Measurements from ENCODE around the gene AMBN. TPM values are rescaled to one million over a fixed set of nuclear protein-coding genes. Genes with fewer than 3 reads are reported as not detected.
"Not testable (repeated sequence)": the region's sequence is repeated elsewhere in the genome, so short reads cannot be mapped to it uniquely, and the experiment has no call there.

AMBN gene
- total RNA-seq, 1 donor from 2014 or later: not detected

DNA sequence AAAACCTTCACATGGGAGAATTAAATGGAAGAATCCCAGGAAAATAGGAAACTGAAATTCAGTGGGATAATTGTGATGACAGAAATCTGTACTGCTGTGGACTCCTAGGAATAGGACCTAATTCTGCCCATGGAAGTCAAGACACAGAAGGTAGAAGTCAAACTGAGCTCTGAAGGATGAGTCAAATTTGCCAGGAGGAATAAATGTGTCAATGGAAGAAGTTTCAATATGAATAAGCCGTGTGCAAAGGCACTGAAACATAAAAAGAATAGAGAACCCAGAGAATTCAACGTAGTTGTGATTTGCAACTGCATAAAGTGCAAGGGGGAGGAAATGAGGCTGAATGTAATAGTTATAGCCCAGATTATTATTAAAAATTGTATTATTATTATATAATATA is 48.1 kb downstream of the AMBN start:
- TF ChIP-seq, protein P1, sequence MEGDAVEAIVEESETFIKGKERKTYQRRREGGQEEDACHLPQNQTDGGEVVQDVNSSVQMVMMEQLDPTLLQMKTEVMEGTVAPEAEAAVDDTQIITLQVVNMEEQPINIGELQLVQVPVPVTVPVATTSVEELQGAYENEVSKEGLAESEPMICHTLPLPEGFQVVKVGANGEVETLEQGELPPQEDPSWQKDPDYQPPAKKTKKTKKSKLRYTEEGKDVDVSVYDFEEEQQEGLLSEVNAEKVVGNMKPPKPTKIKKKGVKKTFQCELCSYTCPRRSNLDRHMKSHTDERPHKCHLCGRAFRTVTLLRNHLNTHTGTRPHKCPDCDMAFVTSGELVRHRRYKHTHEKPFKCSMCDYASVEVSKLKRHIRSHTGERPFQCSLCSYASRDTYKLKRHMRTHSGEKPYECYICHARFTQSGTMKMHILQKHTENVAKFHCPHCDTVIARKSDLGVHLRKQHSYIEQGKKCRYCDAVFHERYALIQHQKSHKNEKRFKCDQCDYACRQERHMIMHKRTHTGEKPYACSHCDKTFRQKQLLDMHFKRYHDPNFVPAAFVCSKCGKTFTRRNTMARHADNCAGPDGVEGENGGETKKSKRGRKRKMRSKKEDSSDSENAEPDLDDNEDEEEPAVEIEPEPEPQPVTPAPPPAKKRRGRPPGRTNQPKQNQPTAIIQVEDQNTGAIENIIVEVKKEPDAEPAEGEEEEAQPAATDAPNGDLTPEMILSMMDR (IDR thresholded peaks at IDR 0.05; ENCODE audit: unreplicated experiment): no peak
- Mint-ChIP-seq H3K4me1 (ENCODE audit: unreplicated experiment) (peaks cover 15% of the 10 kb centered on the region), H3K27me3 (ENCODE audit: unreplicated experiment) (no peaks in the 10 kb centered on the region), H3K4me3 (ENCODE audit: unreplicated experiment) (no peak overlapping the region), H3K9me3 (ENCODE audit: unreplicated experiment) (no peaks in the 10 kb centered on the region), H3K36me3 (ENCODE audit: low read depth, unreplicated experiment) (no peaks in the 10 kb centered on the region), H3K27ac (ENCODE audit: unreplicated experiment) (no peak overlapping the region)
- no peak for DNase-seq (ENCODE audit: low spot score)

DNA sequence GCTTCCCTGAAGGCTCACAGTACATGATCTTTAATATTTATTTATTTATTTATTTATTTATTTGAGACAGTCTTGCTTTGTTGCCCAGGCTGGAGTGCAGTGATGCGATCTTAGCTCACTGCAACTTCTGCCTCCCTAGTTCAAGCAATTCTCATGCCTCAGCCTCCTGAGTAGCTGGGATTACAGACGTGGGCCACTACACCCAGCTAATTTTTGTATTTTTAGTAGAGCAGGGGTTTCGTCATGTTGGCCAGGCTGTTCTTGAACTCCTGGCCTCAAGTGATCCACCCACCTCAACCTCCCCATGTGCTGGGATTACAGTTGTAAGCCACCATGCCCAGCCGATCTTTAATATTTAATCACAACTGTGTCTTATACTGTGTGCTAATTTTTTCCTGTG is 58.7 kb downstream of the AMBN start:
- not testable (repeated sequence) for H3K4me1 Mint-ChIP-seq (ENCODE audit: unreplicated experiment); H3K27ac Mint-ChIP-seq (ENCODE audit: unreplicated experiment); H3K9me3 Mint-ChIP-seq (ENCODE audit: unreplicated experiment); H3K36me3 Mint-ChIP-seq (ENCODE audit: low read depth, unreplicated experiment); DNase-seq (ENCODE audit: low spot score); H3K4me3 Mint-ChIP-seq (ENCODE audit: unreplicated experiment); H3K27me3 Mint-ChIP-seq (ENCODE audit: unreplicated experiment)

DNA sequence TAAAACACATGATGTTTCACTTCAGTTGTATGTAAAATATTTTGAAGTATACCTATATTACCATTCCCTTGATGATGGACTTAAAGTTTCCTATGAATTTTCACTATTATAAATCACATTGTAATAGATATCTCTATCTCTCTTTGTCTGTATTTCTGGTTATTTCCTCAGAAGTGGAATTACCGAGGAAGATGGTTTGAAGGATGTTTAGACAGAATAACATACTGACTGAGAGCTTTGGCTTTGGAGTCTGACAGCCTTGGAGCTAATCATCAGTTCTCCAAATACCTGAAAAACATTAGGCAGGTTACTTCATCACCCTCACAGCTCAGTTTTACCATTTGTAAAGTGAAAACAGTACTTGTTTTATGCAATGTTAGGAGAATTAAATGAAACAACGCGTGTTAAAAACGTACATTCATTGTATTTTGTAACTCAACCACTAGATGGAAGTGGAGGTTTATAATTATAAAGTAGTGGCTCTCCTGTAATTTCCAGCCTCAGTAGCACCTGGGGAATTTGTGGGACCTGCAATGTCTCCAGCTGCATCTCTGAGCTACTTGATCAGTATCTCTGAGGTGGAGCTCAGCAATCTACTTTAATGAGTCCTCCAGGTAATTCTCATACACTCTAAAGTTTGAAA is 59.9 kb downstream of the AMBN start:
- Mint-ChIP-seq H3K36me3 (ENCODE audit: low read depth, unreplicated experiment) (no peaks in the 10 kb centered on the region), H3K27ac (ENCODE audit: unreplicated experiment) (no peak overlapping the region), H3K4me3 (ENCODE audit: unreplicated experiment) (no peak overlapping the region), H3K27me3 (ENCODE audit: unreplicated experiment) (no peaks in the 10 kb centered on the region), H3K4me1 (ENCODE audit: unreplicated experiment) (peaks cover 2% of the 10 kb centered on the region), H3K9me3 (ENCODE audit: unreplicated experiment) (no peaks in the 10 kb centered on the region)
- TF ChIP-seq, protein P1 (IDR thresholded peaks at IDR 0.05; ENCODE audit: unreplicated experiment): peak; percentile 58
- no peak for DNase-seq (ENCODE audit: low spot score)

DNA sequence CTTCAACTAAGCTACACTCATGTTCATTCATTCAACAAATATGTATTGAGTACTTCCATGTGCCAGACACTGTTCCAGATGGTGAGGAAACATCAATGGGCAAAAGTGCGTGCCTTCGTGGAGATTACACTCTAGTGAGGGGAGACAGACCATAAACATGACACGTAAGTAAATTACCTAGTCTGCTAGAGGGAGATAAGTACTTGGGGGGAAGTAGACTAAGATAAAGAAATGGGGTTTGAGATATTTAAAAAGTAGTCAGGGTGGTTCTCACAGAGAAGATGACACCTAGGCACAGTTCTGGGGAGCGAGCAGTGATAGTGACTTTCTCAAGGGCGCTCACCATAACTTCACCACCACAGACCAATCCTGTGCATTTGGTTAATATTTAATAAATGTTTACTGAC is 62.6 kb downstream of the AMBN start:
- H3K27ac Mint-ChIP-seq (ENCODE audit: unreplicated experiment): no peak overlapping the region
- peaks cover 7% of the 10 kb centered on the region for H3K4me1 Mint-ChIP-seq (ENCODE audit: unreplicated experiment)
- no peaks in the 10 kb centered on the region for H3K9me3 Mint-ChIP-seq (ENCODE audit: unreplicated experiment)
- H3K36me3 Mint-ChIP-seq (ENCODE audit: low read depth, unreplicated experiment): no peaks in the 10 kb centered on the region
- H3K27me3 Mint-ChIP-seq (ENCODE audit: unreplicated experiment): no peaks in the 10 kb centered on the region
- DNase-seq (ENCODE audit: low spot score): no peak
- TF ChIP-seq, protein P1 (IDR thresholded peaks at IDR 0.05; ENCODE audit: unreplicated experiment): no peak
- H3K4me3 Mint-ChIP-seq (ENCODE audit: unreplicated experiment): no peak overlapping the region

Other genes starting within 250 kb of the AMBN start
- gene SMR3A, start 231.5 kb upstream of the AMBN start, total RNA-seq (ENCODE audit: unreplicated experiment): not detected
- 1.1 TPM for gene SMR3B, start 209.1 kb upstream of the AMBN start, total RNA-seq (ENCODE audit: unreplicated experiment)
- not detected for gene OPRPN, start 194.3 kb upstream of the AMBN start, total RNA-seq (ENCODE audit: unreplicated experiment)
- not detected for gene MUC7, start 120.1 kb upstream of the AMBN start, total RNA-seq (ENCODE audit: unreplicated experiment)
- gene AMTN, start 73.7 kb upstream of the AMBN start, total RNA-seq (ENCODE audit: unreplicated experiment): not detected
- 0.18 TPM for gene ENAM, start 36.5 kb downstream of the AMBN start, total RNA-seq (ENCODE audit: unreplicated experiment)
- not detected for gene JCHAIN, start 74.3 kb downstream of the AMBN start, total RNA-seq (ENCODE audit: unreplicated experiment)
- 28.6 TPM for gene UTP3, start 96.3 kb downstream of the AMBN start, total RNA-seq (ENCODE audit: unreplicated experiment)
- gene RUFY3, start 129.7 kb downstream of the AMBN start, total RNA-seq (ENCODE audit: unreplicated experiment): 72.6 TPM
- 69.5 TPM for gene GRSF1, start 247.6 kb downstream of the AMBN start, total RNA-seq (ENCODE audit: unreplicated experiment)